OCI-LY7 (cell line): ENCODE results near the gene SP1. TPM values are rescaled to one million over a fixed set of nuclear protein-coding genes. Genes with fewer than 3 reads are reported as not detected.
A peak's percentile ranks its signal among the peaks of the same experiment; 100 is the strongest.
"Not testable (repeated sequence)": the region's sequence is repeated elsewhere in the genome, so short reads cannot be mapped to it uniquely, and the experiment has no call there.

ENCODE experiments used
- BruUV-seq: library from RNA; stranded (reverse); fragments of 400-500 nt; replicated peaks from 2 replicates; lab custom pipeline; 2021; lab: Mats Ljungman, UMichigan
- CTCF ChIA-PET: fragments of 300-600 bp; sonication (Branson Sonifier 250); formaldehyde crosslinking; loops from one replicate; lab custom pipeline; 2022; ENCODE audit warnings: antibody characterized with exemption; ENCODE audit not compliant: unreplicated experiment; lab: Charles Lee
- POLR2A ChIA-PET: fragments of 300-600 bp; sonication (Branson Sonifier 250); formaldehyde crosslinking; loops from one replicate; lab custom pipeline; 2022; ENCODE audit warnings: antibody characterized with exemption; lab: Charles Lee
- DNase-seq: peaks from one replicate; pipeline ENCODE4 v3.0.0-alpha.2; 2015; ENCODE audit warnings: low spot score
- H2AFZ ChIP-seq: fragments of 200-600 bp; sonication (generic), shearing (Covaris generic); 2 replicates; pipeline ENCODE4 v1.6.1; 2014; ENCODE audit warnings: mild to moderate bottlenecking, antibody characterized with exemption, low read length, moderate library complexity
- H3K27ac ChIP-seq: fragments of 200-600 bp; sonication (generic); 2 replicates; pipeline ENCODE4 v1.5.1; 2014; ENCODE audit warnings: mixed run types, low read depth, mild to moderate bottlenecking, moderate library complexity, low read length, inconsistent platforms; ENCODE audit not compliant: poor library complexity, severe bottlenecking
- H3K36me3 ChIP-seq: fragments of 200-600 bp; sonication (generic); 2 replicates; pipeline ENCODE4 v1.6.1; 2014; ENCODE audit warnings: mild to moderate bottlenecking, antibody characterized with exemption, low read length, moderate library complexity, mixed read lengths; ENCODE audit not compliant: insufficient read depth
- H3K4me1 ChIP-seq: fragments of 200-600 bp; sonication (generic); 2 replicates; pipeline ENCODE4 v1.5.1; 2014; ENCODE audit warnings: mild to moderate bottlenecking, low read length; ENCODE audit not compliant: insufficient read depth, poor library complexity, severe bottlenecking
- H3K4me2 ChIP-seq: fragments of 200-600 bp; sonication (generic); 2 replicates; pipeline ENCODE4 v1.6.1; 2014; ENCODE audit warnings: mild to moderate bottlenecking, low read length
- H3K4me3 ChIP-seq: fragments of 200-600 bp; sonication (generic); 2 replicates; pipeline ENCODE4 v1.5.1; 2014; ENCODE audit warnings: mild to moderate bottlenecking, low read depth, low read length; ENCODE audit not compliant: poor library complexity, severe bottlenecking
- H3K79me2 ChIP-seq: fragments of 200-600 bp; sonication (generic); 2 replicates; pipeline ENCODE4 v1.6.1; 2016; ENCODE audit warnings: low read depth, mild to moderate bottlenecking, low read length, moderate library complexity, mixed read lengths; ENCODE audit not compliant: insufficient read depth
- H3K9me2 ChIP-seq: fragments of 200-600 bp; sonication (generic); 2 replicates; pipeline ENCODE4 v1.6.1; 2016; ENCODE audit warnings: mild to moderate bottlenecking, low read length, mixed read lengths; ENCODE audit not compliant: insufficient read depth
- H3K9me3 ChIP-seq: fragments of 200-600 bp; sonication (generic); 2 replicates; pipeline ENCODE4 v1.6.1; 2014; ENCODE audit warnings: mild to moderate bottlenecking, mixed run types, low read length, mixed read lengths
- H4K20me1 ChIP-seq: fragments of 200-600 bp; sonication (generic); 2 replicates; pipeline ENCODE4 v1.6.1; 2014; ENCODE audit warnings: mild to moderate bottlenecking, antibody characterized with exemption, low read length, moderate library complexity, mixed read lengths; ENCODE audit not compliant: insufficient read depth
- intact Hi-C: fragments of 100-400 bp; cut with micrococcal nuclease; formaldehyde crosslinking; loops from one replicate; pipeline ENCODE4 v1.10.0; 2022; ENCODE audit not compliant: unreplicated experiment
- total RNA-seq, 2 experiments: library from RNA; depleted of rRNA in 1 of 2; stranded (reverse); fragments of >200 nt in 1 of 2; shearing (Covaris generic) in 1 of 2; gene quantifications; 2 replicates each; pipeline ENCODE4 v1.2.3, GENCODE V29; 2014 to 2022
- TF ChIP-seq, protein P1 (sequence below): fragments of 200-600 bp; sonication (generic); conservative IDR thresholded peaks from 2 replicates; pipeline ENCODE4 v1.5.1; 2014; ENCODE audit warnings: mild to moderate bottlenecking, antibody characterized with exemption, low read length, moderate library complexity, mixed read lengths

Gene SP1
- total RNA-seq, 2 experiments from 2014 or later, result 58.9 to 83.9 TPM

DNA sequence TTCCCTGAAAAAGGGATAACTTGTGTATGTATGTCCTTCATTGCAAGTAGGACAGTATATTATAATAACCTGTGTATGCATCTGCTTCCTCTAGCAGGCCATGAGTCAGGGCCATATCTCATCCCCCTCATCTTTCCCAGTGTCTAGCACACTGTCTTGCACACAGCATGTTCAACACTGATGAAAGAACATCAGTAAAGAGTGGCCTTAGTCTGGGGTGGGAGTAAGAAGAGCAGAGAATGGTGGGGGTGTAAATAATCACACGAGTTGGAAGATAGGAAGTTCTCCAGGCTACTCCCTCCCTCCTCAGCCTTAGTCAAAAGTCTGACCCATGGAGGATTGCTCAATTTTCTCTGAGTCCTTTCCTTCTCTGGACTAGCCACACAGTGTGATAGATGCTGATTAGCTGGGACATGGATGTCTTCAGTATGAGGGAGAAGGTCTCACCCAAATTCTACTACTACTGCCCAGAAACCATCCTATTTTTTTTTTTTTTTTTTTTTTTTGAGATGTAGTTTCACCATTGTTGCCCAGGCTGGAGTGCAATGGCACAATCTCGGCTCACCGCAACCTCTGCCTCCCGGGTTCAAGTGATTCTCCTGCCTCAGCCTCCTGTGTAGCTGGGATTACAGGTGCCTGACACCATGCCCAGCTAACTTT, 14.6 kb upstream of the SP1 start:
- H2AFZ ChIP-seq, result peak overlapping the region; percentile 42; the same call in 1 of the 2 replicates
- H3K4me1 ChIP-seq, result peaks cover 9% of the 10 kb centered on the region
- H3K4me3 ChIP-seq, result no peak overlapping the region
- H3K36me3 ChIP-seq, result no peaks in the 10 kb centered on the region
- no peaks in the 10 kb centered on the region for H4K20me1 ChIP-seq
- no peaks in the 10 kb centered on the region for H3K9me3 ChIP-seq
- H3K4me2 ChIP-seq, result no peak overlapping the region
- no peak overlapping the region for H3K27ac ChIP-seq
- H3K79me2 ChIP-seq, result no peaks in the 10 kb centered on the region
- ChIA-PET POLR2A (interaction anchor here (0.6 to 1.8 kb wide), 2 partner anchors 17 to 76 kb away, joined by 4 to 7 read pairs; no protein-coding TSS in a partner anchor), CTCF (no interaction called here)
- no peak for DNase-seq
- TF ChIP-seq, protein P1, sequence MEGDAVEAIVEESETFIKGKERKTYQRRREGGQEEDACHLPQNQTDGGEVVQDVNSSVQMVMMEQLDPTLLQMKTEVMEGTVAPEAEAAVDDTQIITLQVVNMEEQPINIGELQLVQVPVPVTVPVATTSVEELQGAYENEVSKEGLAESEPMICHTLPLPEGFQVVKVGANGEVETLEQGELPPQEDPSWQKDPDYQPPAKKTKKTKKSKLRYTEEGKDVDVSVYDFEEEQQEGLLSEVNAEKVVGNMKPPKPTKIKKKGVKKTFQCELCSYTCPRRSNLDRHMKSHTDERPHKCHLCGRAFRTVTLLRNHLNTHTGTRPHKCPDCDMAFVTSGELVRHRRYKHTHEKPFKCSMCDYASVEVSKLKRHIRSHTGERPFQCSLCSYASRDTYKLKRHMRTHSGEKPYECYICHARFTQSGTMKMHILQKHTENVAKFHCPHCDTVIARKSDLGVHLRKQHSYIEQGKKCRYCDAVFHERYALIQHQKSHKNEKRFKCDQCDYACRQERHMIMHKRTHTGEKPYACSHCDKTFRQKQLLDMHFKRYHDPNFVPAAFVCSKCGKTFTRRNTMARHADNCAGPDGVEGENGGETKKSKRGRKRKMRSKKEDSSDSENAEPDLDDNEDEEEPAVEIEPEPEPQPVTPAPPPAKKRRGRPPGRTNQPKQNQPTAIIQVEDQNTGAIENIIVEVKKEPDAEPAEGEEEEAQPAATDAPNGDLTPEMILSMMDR, result no peak
- BruUV-seq, result no TSS peak
- intact Hi-C loops, result no loop called here
- no peaks in the 10 kb centered on the region for H3K9me2 ChIP-seq

DNA sequence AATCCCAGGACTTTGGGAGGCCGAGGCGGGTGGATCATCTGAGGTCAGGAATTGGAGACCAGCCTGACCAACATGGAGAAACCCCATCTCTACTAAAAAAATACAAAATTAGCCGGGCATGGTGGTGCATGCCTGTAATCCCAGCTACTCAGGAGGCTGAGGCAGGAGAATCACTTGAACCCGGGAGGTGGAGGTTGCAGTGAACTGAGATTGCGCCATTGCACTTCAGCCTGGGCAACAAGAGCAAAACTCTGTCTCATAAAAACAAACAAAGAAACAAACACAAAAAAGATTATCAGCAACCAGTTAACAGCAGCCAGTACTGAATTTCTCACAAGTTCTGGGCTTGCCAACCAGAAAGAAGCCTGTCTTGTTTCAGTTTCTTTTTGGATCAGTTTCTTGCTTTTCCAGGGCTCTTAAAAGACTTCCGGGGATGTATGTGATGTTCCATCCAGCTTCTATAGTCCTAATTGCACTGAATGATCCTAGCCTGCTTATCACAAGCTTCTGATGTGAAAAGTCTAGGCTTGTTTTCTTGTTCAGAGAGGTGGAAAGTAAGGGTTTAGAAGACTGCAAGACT, 6.3 kb upstream of the SP1 start:
- H2AFZ ChIP-seq, H3K79me2 ChIP-seq, H3K9me2 ChIP-seq, H3K36me3 ChIP-seq, H3K4me2 ChIP-seq, H3K9me3 ChIP-seq, H3K4me3 ChIP-seq, intact Hi-C loops, CTCF ChIA-PET, H4K20me1 ChIP-seq, DNase-seq, H3K27ac ChIP-seq, BruUV-seq: not testable (repeated sequence)
- POLR2A ChIA-PET, result interaction anchor here (0.6 kb wide), 1 partner anchor 284 kb away, joined by 3 read pairs; no protein-coding TSS in a partner anchor
- peaks cover 30% of the 10 kb centered on the region for H3K4me1 ChIP-seq

DNA sequence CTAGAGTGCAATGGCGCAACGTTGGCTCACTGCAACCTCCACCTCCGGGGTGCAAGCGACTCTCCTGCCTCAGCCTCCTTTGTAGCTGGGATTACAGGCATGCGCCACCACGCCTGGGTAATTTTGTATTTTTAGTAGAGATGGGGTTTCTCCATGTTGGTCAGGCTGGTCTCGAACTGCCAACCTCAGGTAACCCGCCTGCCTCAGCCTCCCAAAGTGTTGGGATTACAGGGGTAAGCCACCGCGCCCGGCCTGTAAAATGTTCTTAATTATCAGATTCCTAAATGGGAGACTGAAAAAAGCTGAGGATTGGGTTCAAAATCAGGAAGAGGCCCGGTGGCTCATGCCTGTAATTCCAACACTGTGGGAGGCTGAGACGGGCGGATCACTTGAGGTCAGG, 5.7 kb upstream of the SP1 start:
- POLR2A ChIA-PET, intact Hi-C loops: not testable (repeated sequence)

More for the DNA sequence above, 5.7 kb upstream of the SP1 start:
- DNase-seq, H3K9me2 ChIP-seq, H3K9me3 ChIP-seq, H3K4me2 ChIP-seq, H3K4me3 ChIP-seq, H3K79me2 ChIP-seq, CTCF ChIA-PET, H4K20me1 ChIP-seq, H3K27ac ChIP-seq, BruUV-seq, H2AFZ ChIP-seq, H3K36me3 ChIP-seq: not testable (repeated sequence)
- H3K4me1 ChIP-seq, result peaks cover 36% of the 10 kb centered on the region
